ENCODE results near the gene PHACTR1.

Gene PHACTR1

DNA sequence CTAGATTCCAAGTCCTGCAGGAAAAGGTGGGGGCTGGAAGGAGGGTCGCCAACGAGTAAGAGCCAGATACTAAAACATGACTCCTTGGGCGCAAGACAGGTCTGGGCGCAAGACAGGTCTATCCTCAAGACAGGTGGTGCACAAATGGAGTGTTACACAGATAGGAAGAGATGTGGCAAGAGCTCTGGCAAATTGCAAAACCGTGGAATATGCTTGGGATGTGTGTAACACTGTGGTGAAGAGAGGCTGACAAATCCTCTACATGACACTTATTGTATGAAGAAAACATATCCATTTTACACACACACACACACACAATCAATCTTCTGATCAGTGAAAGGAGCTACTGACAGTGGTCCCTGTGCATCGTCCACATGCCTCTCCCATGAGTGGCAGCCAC lies 534.1 kb downstream of the PHACTR1 start:
- Histone ChIP-seq H3K9ac (no peak overlapping the region), H3K27ac (no peak overlapping the region), H3K4me1 (no peaks in the 10 kb centered on the region), H3K27me3 (ENCODE audit: control insufficient read depth, insufficient read depth, low read length) (no peaks in the 10 kb centered on the region), H3K4me3 (ENCODE audit: low read depth, low read length) (no peak overlapping the region), H3K79me2 (no peaks in the 10 kb centered on the region), H2AFZ (no peak overlapping the region), H3K36me3 (ENCODE audit: control insufficient read depth, insufficient read depth, low read length) (no peaks in the 10 kb centered on the region), H3K9me3 (ENCODE audit: control insufficient read depth, low read length) (no peaks in the 10 kb centered on the region), H3K4me2 (ENCODE audit: low read length) (no peak overlapping the region)
- TF ChIP-seq, protein P1, sequence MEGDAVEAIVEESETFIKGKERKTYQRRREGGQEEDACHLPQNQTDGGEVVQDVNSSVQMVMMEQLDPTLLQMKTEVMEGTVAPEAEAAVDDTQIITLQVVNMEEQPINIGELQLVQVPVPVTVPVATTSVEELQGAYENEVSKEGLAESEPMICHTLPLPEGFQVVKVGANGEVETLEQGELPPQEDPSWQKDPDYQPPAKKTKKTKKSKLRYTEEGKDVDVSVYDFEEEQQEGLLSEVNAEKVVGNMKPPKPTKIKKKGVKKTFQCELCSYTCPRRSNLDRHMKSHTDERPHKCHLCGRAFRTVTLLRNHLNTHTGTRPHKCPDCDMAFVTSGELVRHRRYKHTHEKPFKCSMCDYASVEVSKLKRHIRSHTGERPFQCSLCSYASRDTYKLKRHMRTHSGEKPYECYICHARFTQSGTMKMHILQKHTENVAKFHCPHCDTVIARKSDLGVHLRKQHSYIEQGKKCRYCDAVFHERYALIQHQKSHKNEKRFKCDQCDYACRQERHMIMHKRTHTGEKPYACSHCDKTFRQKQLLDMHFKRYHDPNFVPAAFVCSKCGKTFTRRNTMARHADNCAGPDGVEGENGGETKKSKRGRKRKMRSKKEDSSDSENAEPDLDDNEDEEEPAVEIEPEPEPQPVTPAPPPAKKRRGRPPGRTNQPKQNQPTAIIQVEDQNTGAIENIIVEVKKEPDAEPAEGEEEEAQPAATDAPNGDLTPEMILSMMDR (IDR thresholded peaks at IDR 0.05) = no peak

- TF ChIP-seq, protein P1 (IDR thresholded peaks at IDR 0.05) = no peak
Observed at GRCh38 chr6:13251242-13251641, 534.7 kb downstream of the PHACTR1 start.

GRCh38 chr6:13252790-13253189 lies 536.2 kb downstream of the PHACTR1 start:
- H3K9me3 ChIP-seq (ENCODE audit: control insufficient read depth, low read length) = no peaks in the 10 kb centered on the region
- no peaks in the 10 kb centered on the region for H3K27me3 ChIP-seq (ENCODE audit: control insufficient read depth, insufficient read depth, low read length)
- no peak overlapping the region for H3K9ac ChIP-seq
- no peaks in the 10 kb centered on the region for H3K4me1 ChIP-seq
- no peak overlapping the region for H3K27ac ChIP-seq
- H3K4me2 ChIP-seq (ENCODE audit: low read length) = no peak overlapping the region
- TF ChIP-seq, protein P1 (IDR thresholded peaks at IDR 0.05) = no peak
- H3K36me3 ChIP-seq (ENCODE audit: control insufficient read depth, insufficient read depth, low read length) = no peaks in the 10 kb centered on the region
- H3K4me3 ChIP-seq (ENCODE audit: low read depth, low read length) = no peak overlapping the region
- H3K79me2 ChIP-seq = no peaks in the 10 kb centered on the region
- H2AFZ ChIP-seq = no peak overlapping the region

More at GRCh38 chr6:13251242-13251641, 534.7 kb downstream of the PHACTR1 start:
- H3K4me2 ChIP-seq (ENCODE audit: low read length) = no peak overlapping the region
- no peak overlapping the region for H3K9ac ChIP-seq
- H3K27ac ChIP-seq = no peak overlapping the region
- H3K4me1 ChIP-seq = no peaks in the 10 kb centered on the region
- H3K9me3 ChIP-seq (ENCODE audit: control insufficient read depth, low read length) = no peaks in the 10 kb centered on the region
- no peaks in the 10 kb centered on the region for H3K79me2 ChIP-seq
- no peak overlapping the region for H3K4me3 ChIP-seq (ENCODE audit: low read depth, low read length)
- H3K27me3 ChIP-seq (ENCODE audit: control insufficient read depth, insufficient read depth, low read length) = no peaks in the 10 kb centered on the region
- no peaks in the 10 kb centered on the region for H3K36me3 ChIP-seq (ENCODE audit: control insufficient read depth, insufficient read depth, low read length)
- no peak overlapping the region for H2AFZ ChIP-seq

DNA sequence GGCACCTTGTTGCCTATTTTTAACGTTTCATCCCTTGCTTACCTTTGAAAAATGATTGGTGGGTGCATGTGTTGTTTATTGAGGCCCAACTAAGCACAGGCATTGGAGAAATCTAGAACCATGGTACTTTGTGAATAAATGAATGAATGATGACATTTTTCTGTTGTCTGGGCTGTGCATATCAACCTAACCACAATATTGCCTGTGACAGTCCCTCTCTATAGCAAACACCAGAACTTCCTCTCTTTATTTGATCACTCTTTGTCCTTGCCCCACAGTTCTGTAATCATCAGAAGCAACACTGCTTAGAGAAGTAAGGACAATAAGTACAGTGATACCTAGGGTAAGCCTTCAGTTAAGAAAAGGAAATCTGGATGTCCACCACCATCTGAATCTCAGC lies 536.7 kb downstream of the PHACTR1 start:
- no peak overlapping the region for H2AFZ ChIP-seq
- H3K9me3 ChIP-seq (ENCODE audit: control insufficient read depth, low read length) = no peaks in the 10 kb centered on the region
- no peaks in the 10 kb centered on the region for H3K79me2 ChIP-seq
- no peaks in the 10 kb centered on the region for H3K36me3 ChIP-seq (ENCODE audit: control insufficient read depth, insufficient read depth, low read length)
- H3K27me3 ChIP-seq (ENCODE audit: control insufficient read depth, insufficient read depth, low read length) = no peaks in the 10 kb centered on the region
- no peaks in the 10 kb centered on the region for H3K4me1 ChIP-seq
- TF ChIP-seq, protein P1 (IDR thresholded peaks at IDR 0.05) = no peak
- H3K4me2 ChIP-seq (ENCODE audit: low read length) = no peak overlapping the region
- no peak overlapping the region for H3K4me3 ChIP-seq (ENCODE audit: low read depth, low read length)
- no peak overlapping the region for H3K27ac ChIP-seq
- H3K9ac ChIP-seq = no peak overlapping the region

- Histone ChIP-seq H3K36me3 (ENCODE audit: control insufficient read depth, insufficient read depth, low read length) (no peaks in the 10 kb centered on the region), H3K27me3 (ENCODE audit: control insufficient read depth, insufficient read depth, low read length) (no peaks in the 10 kb centered on the region), H3K27ac (no peak overlapping the region)
Observed at GRCh38 chr6:13256266-13257001, 539.9 kb downstream of the PHACTR1 start.

More at GRCh38 chr6:13256266-13257001, 539.9 kb downstream of the PHACTR1 start:
- TF ChIP-seq, protein P1 (IDR thresholded peaks at IDR 0.05) = no peak
- peaks cover 10% of the 10 kb centered on the region for H3K4me1 ChIP-seq
- no peak overlapping the region for H3K9ac ChIP-seq
- no peak overlapping the region for H3K4me2 ChIP-seq (ENCODE audit: low read length)
- no peaks in the 10 kb centered on the region for H3K79me2 ChIP-seq
- no peak overlapping the region for H2AFZ ChIP-seq
- no peak overlapping the region for H3K4me3 ChIP-seq (ENCODE audit: low read depth, low read length)
- no peaks in the 10 kb centered on the region for H3K9me3 ChIP-seq (ENCODE audit: control insufficient read depth, low read length)
